NCI-H2196 (cell line): ENCODE data around the gene SYCE1L.
"Not testable (repeated sequence)": the region's sequence is repeated elsewhere in the genome, so short reads cannot be mapped to it uniquely, and the experiment has no call there.

Experiments used
- DNase-seq: peaks from one replicate; lab custom pipeline; 2025; ENCODE audit not compliant: unreplicated experiment; lab: John Stamatoyannopoulos, UW

The SYCE1L gene, protein sequence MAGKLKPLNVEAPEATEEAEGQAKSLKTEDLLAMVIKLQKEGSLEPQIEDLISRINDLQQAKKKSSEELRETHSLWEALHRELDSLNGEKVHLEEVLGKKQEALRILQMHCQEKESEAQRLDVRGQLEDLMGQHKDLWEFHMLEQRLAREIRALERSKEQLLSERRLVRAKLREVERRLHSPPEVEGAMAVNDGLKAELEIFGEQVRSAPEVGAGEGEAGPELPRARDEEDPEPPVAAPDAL

GRCh38 chr16:77199211-77199610 lies at the start of gene SYCE1L:
TSS of gene SYCE1L (plus strand) at chr16:77199408. CDS start at chr16:77199452, 44 bp downstream.
- DNase-seq = no peak

DNA sequence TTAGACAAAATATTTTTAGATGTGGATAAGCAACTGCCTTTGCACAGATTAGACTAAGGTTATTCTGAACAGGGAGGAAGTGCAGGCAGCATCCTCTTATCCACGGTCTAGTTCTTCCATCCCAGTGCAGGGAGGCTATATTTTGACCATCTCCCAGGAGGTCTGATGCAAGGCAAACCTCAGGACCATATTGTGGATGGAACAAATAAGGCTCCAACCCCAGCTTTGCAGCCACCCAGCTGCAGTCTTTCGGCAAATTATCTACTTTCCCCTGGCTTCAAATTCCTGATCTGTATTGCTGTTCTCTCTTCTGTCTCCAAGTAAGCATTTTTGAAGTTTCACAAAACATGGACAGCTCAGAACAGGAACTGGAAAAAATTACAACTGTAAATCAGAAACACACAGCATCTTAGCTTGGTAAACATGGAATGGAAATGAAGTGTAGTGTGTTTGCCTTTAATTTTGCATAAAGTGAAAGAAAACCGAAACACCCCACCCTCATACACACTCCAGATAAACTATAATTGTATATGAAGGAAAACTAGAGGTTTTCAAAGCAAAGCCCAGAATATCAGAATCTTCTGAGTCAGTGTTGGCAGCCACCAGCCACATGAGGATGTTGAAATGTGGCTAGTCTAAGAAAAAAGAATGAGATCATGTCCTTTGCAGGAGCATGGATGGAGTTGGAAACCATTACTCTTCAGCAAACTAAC lies 41.7 kb upstream of the SYCE1L start:
- no peak for DNase-seq

DNA sequence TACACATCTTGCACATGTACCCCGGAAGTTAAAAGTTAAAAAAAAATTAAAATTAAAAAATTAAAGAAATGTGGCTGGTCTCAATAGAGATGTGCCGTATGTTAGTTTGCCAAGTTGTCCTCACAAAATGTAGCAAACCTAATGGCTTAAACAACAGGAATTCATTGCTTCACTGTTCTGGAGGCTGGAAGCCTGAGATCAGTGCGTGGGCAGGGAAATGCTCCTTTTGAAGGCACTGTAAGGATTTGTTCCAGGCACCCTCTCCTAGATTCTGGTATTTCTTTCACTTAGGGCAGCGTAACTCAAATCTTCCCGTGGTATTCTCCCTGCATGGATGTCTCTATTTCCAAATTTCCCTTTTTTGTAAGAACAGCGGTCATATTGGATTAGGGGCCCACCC lies 40.9 kb upstream of the SYCE1L start:
- no peak for DNase-seq

DNA sequence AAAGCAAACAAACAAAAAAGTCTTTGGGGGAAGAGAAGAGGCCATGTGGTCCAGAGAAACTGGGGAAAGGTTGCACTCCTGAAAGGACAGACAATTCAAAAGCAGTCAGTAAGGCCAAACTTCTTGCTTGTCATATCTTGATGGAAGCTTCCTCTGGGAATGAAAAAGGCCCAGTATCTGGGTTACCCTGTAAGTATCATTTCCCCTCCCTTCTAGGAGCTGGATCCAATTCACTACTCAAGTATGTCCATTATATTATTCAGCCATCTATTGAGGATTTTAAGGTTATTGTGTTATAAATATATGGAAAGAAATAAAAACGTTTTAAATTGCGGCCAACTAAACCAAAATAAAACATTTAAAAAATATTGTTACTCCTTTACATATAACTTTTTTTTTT lies 34.2 kb upstream of the SYCE1L start:
- no peak for DNase-seq

DNA sequence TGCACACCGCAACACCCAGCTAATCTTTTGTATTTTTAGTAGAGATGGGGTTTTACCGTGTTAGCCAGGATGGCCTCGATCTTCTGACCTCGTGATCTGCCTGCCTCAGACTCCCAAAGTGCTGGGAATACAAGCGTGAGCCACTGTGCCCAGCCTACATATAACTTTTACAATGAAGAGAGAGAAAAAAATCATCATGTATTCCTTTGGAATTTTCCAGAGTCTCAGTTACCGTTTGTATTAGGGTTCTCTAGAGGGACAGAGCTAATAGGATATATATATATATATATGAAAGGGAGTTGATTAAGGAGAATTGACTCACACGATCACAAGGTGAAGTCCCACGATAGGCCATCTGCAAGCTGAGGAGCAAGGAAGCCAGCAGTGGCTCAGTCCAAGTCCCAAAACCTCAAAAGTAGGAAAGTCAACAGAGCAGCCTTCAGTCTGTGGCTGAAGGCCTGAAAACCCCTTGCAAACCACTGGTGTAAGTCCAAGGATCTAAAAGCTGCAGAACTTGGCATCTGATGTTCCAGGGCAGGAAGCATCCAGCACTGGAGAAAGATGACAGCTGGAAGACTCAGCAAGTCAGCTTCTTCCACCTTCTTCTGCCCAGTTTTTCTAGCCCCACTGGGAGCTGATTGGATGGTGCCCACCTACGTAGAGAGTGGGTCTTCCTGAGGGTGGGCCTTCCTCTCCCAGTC lies 33.5 kb upstream of the SYCE1L start:
- not testable (repeated sequence) for DNase-seq

- DNase-seq = no peak
Measured at GRCh38 chr16:77166726-77167125, 32.5 kb upstream of the SYCE1L start.

DNA sequence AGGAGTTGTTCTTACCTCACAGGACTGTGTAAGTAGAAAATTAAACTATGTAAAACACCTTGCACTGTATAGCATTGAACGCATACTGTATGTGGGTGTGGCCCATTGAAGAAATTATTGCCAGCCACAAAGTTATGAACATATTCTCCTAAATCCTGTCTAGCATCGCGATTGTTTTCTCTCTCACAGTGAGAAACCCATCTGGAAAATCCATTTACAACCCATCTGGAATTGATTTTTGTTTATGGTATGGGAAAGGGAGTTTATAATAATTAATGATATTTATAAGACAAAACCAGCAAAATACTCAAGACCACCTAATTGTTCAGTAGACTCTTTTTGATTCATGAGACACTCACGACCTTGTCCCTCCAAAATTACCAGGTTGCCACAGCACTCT lies 30.3 kb upstream of the SYCE1L start:
- DNase-seq = no peak

GRCh38 chr16:77169650-77170236 lies 29.5 kb upstream of the SYCE1L start:
- DNase-seq = peak; percentile 10

GRCh38 chr16:77170805-77171204 lies 28.4 kb upstream of the SYCE1L start:
- no peak for DNase-seq

GRCh38 chr16:77171745-77172635 lies 27.2 kb upstream of the SYCE1L start:
- peak; percentile 50 for DNase-seq

DNA sequence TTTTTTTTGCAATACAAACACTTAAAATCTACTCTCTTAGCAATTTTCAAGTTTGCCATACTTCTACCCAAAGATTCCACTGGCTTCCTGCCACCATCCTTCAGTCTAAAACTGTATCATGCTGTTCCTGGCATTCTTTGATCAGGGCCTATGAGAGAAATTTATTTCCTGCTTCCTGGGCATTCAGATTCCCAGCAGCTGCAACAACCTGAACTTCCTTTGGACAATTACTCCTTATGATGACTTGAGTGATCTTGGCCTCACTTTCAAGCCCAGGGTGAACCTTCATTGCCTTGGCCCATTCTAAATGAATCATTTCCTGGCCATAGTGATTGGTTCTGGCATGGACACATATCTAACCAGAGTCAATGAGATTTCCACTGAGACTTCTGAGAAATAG lies 26.3 kb upstream of the SYCE1L start:
- no peak for DNase-seq

DNA sequence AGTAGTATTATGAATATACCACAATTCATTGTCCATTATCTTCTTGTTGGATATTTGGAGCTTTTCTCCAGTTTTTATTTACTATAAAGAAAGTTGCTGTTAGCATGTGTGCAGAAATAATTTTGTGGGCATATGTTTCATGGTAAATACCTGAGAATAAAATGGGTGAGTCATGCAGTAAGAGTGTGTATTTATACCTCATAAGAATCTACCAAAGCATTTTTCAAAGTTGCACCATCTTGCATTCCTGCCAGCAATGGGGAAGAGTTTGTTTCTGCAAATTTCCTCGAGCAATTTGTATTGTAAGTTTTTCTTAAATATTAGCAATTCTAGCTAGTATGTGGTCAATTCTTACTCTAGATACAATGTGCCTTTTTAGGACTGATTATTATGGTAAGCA lies 16.1 kb upstream of the SYCE1L start:
- DNase-seq = no peak

GRCh38 chr16:77186298-77186697 lies 12.9 kb upstream of the SYCE1L start:
- DNase-seq = not testable (repeated sequence)

GRCh38 chr16:77190190-77190477 lies 9.1 kb upstream of the SYCE1L start:
- DNase-seq = no peak

DNA sequence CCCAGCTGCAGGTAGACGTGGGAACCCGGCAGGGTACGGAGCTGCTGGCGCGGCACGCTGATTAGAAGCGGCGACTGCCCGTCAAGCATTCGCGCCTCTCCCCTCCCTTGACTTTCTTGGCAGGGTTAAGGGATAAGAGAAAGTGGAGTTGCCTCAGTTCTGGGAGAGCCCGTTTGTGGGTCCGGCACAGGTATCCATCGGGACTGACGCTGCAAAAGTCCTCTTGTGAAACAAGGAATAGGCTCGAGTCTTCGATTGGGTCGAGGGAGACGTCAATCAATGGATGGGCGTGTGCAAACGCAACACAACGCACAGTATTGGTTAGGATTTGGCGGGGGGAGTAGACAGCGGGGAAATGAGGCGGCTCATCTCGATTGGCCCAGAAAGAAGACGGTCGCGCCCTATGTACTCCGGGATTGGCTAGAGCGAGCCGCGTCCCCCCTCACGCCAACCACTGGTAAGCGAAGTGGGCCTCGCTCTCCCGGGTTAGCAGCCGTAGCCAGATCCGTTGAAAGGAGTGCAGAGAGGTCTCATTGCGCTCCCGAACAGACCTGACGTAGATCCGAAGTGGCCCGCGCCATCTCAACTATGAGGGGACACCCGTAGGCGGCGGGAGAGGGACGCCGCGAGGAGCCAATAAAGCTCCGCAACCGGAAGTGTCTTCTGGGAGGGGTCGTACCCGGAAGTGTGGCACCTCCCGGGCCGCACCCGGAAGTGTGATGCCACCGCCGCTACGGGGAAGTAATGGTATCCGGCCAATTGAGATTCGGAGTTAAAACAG lies 8.5 kb upstream of the SYCE1L start, which contains the start of gene MON1B:
MON1B (plus strand) TSS at position 713 of the 781 bp plus-strand sequence. CDS start 296 bp downstream, outside the sequence.
- peak; percentile 86 for DNase-seq

DNA sequence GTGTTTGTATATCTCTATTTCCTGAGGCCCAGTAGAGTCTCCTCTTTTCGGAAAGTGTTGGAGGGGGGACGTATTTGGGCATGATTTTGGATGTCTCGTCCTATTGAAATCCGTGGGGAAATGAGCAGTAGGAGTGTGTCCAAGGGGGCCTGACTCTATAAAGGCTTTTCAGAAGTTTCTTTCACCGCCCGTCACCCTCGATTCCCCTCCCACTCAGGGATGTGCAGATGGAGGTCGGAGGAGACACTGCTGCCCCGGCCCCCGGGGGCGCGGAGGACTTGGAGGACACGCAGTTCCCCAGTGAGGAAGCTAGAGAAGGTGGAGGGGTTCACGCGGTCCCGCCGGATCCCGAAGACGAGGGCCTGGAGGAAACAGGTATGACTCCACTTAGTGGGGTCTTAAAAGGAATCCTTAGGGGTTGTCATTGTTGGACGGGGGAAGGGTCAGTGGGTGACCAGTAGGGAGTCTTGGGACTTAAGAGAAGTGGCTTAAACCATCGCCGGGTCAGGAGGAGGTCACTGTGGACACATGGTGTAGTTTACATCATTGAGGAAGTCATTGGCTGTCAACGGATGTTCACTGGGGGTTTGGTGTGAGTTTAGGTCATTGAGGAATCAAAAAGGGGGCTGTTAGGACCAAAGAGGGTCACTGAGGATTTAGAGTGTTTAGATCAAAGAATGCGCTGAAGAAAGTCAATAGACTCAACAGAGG lies 7.8 kb upstream of the SYCE1L start:
- no peak for DNase-seq

GRCh38 chr16:77193377-77193776 lies 5.8 kb upstream of the SYCE1L start:
- DNase-seq = no peak

GRCh38 chr16:77194295-77195231 lies 4.6 kb upstream of the SYCE1L start:
- no peak for DNase-seq
